Gastroesophageal sphincter (tissue), 3 donors: ENCODE results near the gene SLC4A8.

Experiments
- POLR2A ChIP-seq, 2 donors: fragments of 450-650 bp; IDR thresholded peaks; one replicate each; pipeline ENCODE4 v1.6.1; 2017; ENCODE audit warnings: antibody characterized with exemption in 2 of 2, mild to moderate bottlenecking in 2 of 2, moderate library complexity in 1 of 2
- POLR2AphosphoS5 ChIP-seq: sonication (generic); formaldehyde crosslinking; IDR thresholded peaks from one replicate; pipeline ENCODE4 v1.6.1; 2017; ENCODE audit warnings: antibody characterized with exemption
- TF ChIP-seq, protein P1 (sequence below), 4 experiments: fragments of 200-600 bp in 2 of 4; fragments of 450-650 bp in 2 of 4; sonication (generic) in 1 of 4; IDR thresholded peaks; one replicate each; pipeline ENCODE4 v1.5.1; 2017 to 2019; ENCODE audit warnings: antibody characterized with exemption in 4 of 4, mild to moderate bottlenecking in 2 of 4, moderate library complexity in 2 of 4

DNA sequence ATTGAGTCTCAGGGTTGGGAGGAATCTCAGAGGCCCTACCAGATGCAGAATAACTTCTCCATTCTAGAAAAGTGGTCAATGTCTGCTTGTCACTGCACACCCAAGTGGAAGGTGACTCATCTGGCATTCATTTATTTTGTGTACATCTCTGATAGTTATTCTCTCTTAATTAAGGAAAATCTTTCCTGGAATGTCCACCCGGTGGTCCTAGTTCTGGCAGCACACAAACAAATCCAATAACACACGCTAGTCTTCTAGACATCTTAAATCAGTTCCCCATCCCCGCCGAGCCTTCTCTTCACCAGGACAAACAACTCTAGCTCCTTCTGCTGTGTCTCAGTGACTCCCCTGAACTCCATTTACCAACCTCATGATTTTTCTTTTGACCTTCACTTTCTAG, 116.4 kb downstream of the SLC4A8 start:
- TF ChIP-seq, protein P1, sequence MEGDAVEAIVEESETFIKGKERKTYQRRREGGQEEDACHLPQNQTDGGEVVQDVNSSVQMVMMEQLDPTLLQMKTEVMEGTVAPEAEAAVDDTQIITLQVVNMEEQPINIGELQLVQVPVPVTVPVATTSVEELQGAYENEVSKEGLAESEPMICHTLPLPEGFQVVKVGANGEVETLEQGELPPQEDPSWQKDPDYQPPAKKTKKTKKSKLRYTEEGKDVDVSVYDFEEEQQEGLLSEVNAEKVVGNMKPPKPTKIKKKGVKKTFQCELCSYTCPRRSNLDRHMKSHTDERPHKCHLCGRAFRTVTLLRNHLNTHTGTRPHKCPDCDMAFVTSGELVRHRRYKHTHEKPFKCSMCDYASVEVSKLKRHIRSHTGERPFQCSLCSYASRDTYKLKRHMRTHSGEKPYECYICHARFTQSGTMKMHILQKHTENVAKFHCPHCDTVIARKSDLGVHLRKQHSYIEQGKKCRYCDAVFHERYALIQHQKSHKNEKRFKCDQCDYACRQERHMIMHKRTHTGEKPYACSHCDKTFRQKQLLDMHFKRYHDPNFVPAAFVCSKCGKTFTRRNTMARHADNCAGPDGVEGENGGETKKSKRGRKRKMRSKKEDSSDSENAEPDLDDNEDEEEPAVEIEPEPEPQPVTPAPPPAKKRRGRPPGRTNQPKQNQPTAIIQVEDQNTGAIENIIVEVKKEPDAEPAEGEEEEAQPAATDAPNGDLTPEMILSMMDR (IDR thresholded peaks at IDR 0.05): no peak
- no peak for TF ChIP-seq POLR2AphosphoS5
- no peak for TF ChIP-seq POLR2A (IDR thresholded peaks at IDR 0.05)
